AG04450 (cell line): ENCODE measurements around the gene PREB. TPM values are rescaled to one million over a fixed set of nuclear protein-coding genes. Genes with fewer than 3 reads are reported as not detected.

Source experiments
- CTCF ChIA-PET: fragments of 300-600, 350-600 bp; formaldehyde crosslinking; extraction: SDS; loops from one replicate; lab custom pipeline; 2022; ENCODE audit warnings: antibody characterized with exemption, inconsistent platforms; lab: Charles Lee
- POLR2A ChIA-PET: fragments of 350-600 bp; formaldehyde crosslinking; extraction: SDS; loops from one replicate; lab custom pipeline; 2021; ENCODE audit warnings: antibody characterized with exemption, inconsistent platforms; lab: Yijun Ruan, JAX
- DNase-seq: peaks from one replicate; pipeline ENCODE4 v3.0.0-alpha.2; 2011; ENCODE audit warnings: low read depth, low spot score
- H3K27ac ChIP-seq: one replicate; pipeline ENCODE4 v1.5.1; 2012; ENCODE audit warnings: low read depth, low read length, control low read depth
- H3K27me3 ChIP-seq: one replicate; pipeline ENCODE4 v1.6.0; 2012; ENCODE audit warnings: low read length; ENCODE audit not compliant: control insufficient read depth, insufficient read depth
- H3K4me3 ChIP-seq: 2 replicates; pipeline ENCODE4 v1.5.1; 2011; ENCODE audit warnings: mild to moderate bottlenecking, low read depth, low read length, control low read depth
- H3K9me3 ChIP-seq: 2 replicates; pipeline ENCODE4 v1.5.1; 2012; ENCODE audit warnings: low read length; ENCODE audit not compliant: control insufficient read depth, insufficient read depth
- CTCF ChIP-seq: IDR thresholded peaks from 2 replicates; pipeline ENCODE4 v1.5.1; 2011; ENCODE audit warnings: low read depth, low read length, control low read depth, inconsistent platforms
- polyA plus RNA-seq: library from polyadenylated mRNA; depleted of rRNA; stranded (reverse); fragments of >200 nt; gene quantifications from 2 replicates; pipeline ENCODE4 v1.2.3, GENCODE V29; 2011

PREB gene
- polyA plus RNA-seq, 1 experiment = 44.9 TPM

GRCh38 chr2:27171351-27171848, 37.0 kb upstream of the PREB start:
- Histone ChIP-seq H3K4me3 (no peak overlapping the region), H3K27me3 (peaks cover 37% of the 10 kb centered on the region), H3K9me3 (no peaks in the 10 kb centered on the region), H3K27ac (no peak overlapping the region)
- CTCF ChIA-PET = interaction anchor here (0.6 to 3.6 kb wide), 4 partner anchors 8 to 47 kb away, joined by 5 to 26 read pairs (median 18); no protein-coding TSS in a partner anchor
- TF ChIP-seq CTCF = no peak
- DNase-seq = no peak
- POLR2A ChIA-PET = interaction anchor here (0.6 kb wide), 1 partner anchor 134 kb away, joined by 4 read pairs; no protein-coding TSS in a partner anchor

- TF ChIP-seq CTCF = no peak
- Histone ChIP-seq H3K27ac (no peak overlapping the region), H3K9me3 (no peaks in the 10 kb centered on the region), H3K27me3 (peaks cover 36% of the 10 kb centered on the region), H3K4me3 (no peak overlapping the region)
- ChIA-PET POLR2A (interaction anchor here (0.6 kb wide), 1 partner anchor 135 kb away, joined by 4 read pairs; no protein-coding TSS in a partner anchor), CTCF (interaction anchor here (0.6 to 3.6 kb wide), 17 partner anchors 8 to 291 kb away, joined by 3 to 26 read pairs (median 7); partner anchors contain the start of gene PREB)
- no peak for DNase-seq
These were observed 36.3 kb upstream of the PREB start for GRCh38 chr2:27170581-27171337.

GRCh38 chr2:27164960-27165763, 30.7 kb upstream of the PREB start:
- POLR2A ChIA-PET = interaction anchor here (0.6 kb wide), 1 partner anchor 82 kb away, joined by 3 read pairs; no protein-coding TSS in a partner anchor
- Histone ChIP-seq H3K27ac (no peak overlapping the region), H3K27me3 (peaks cover 30% of the 10 kb centered on the region), H3K4me3 (no peak overlapping the region), H3K9me3 (no peaks in the 10 kb centered on the region)
- CTCF ChIA-PET = interaction anchor here (0.6 to 0.9 kb wide), 2 partner anchors 26 to 167 kb away, joined by 4 read pairs; no protein-coding TSS in a partner anchor
- no peak for TF ChIP-seq CTCF
- DNase-seq = no peak

DNA sequence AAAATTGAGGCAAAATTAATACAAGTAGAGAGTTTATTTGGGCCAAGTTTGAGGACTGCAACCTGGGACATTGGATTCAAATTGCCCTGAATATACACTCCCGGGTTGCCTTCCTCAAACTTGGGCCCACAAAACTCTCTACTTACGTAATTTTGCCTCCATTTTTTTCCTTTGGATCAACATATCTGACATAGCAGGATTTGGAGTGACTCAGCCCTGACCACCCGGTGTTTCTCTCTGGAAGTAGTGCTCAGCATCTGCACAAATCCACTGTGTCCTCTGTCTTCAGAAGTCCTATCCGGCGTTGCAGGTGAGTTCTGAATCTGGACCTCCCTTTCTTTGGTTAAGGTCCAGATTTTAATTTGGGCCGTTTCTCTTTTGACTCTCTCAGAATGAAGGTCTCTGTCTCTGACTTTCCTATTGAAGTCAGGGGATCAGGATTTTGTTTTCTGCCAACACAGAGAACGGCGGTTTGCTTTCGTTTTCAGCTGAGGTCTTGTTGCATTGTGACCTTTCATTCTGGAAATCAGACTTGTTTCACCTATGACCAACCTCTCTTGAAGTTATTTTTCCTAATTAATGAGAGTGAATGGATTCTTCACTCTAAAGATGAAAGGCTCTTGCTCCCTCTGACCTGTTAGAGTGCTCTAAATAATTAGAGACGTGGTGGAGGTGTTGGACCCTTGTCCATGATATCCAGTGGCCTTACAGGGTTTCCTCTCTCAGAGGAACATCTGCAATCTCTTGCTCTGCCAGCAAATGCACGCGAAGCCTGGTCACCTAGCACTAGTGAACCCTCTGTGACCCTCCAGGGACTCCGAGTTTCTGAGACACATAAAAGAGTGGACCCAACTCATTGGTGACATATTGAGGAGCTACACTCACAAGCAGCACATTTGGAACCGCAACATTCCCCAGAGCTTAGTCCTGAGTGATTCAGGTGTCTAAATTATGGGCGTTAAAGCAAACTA, 28.0 kb upstream of the PREB start:
- no peak for TF ChIP-seq CTCF
- no peaks in the 10 kb centered on the region for H3K9me3 ChIP-seq
- peaks cover 35% of the 10 kb centered on the region for H3K27me3 ChIP-seq
- ChIA-PET POLR2A (no interaction called here), CTCF (no interaction called here)
- DNase-seq = peak; percentile 7
- H3K27ac ChIP-seq = no peak overlapping the region
- no peak overlapping the region for H3K4me3 ChIP-seq
